D721Med (cell line): ENCODE data around the gene ADAT2.

ENCODE experiments used
- DNase-seq: peaks from one replicate; pipeline ENCODE4 v3.0.0; 2011; ENCODE audit warnings: low spot score; ENCODE audit not compliant: insufficient read length
- FAIRE-seq: peaks from 2 replicates; lab custom pipeline; 2011; peaks lifted over from hg19 to GRCh38; lab: Jason Lieb, UNC
- CTCF ChIP-seq: IDR thresholded peaks from 2 replicates; pipeline ENCODE4 v1.5.1; 2012; ENCODE audit warnings: mild to moderate bottlenecking, control low read depth; ENCODE audit not compliant: insufficient read depth; ENCODE audit errors: missing control alignments

The ADAT2 gene

GRCh38 chr6:143402721-143403336 is 47.7 kb downstream of the ADAT2 start:
- FAIRE-seq (no peak), DNase-seq (no peak)
- TF ChIP-seq CTCF = no peak

- FAIRE-seq (no peak), DNase-seq (no peak)
- TF ChIP-seq CTCF = no peak
Observed at GRCh38 chr6:143401636-143402370, 48.7 kb downstream of the ADAT2 start.

GRCh38 chr6:143401068-143401446 is 49.4 kb downstream of the ADAT2 start:
- TF ChIP-seq CTCF = no peak
- DNase-seq = no peak
- no peak for FAIRE-seq

- DNase-seq = no peak
- TF ChIP-seq CTCF = no peak
- no peak for FAIRE-seq
Observed at GRCh38 chr6:143400258-143401067, 50.0 kb downstream of the ADAT2 start.

GRCh38 chr6:143399775-143400174 is 50.7 kb downstream of the ADAT2 start:
- no peak for FAIRE-seq
- no peak for TF ChIP-seq CTCF

GRCh38 chr6:143399176-143399575 is 51.3 kb downstream of the ADAT2 start:
- DNase-seq (no peak), FAIRE-seq (no peak)
- no peak for TF ChIP-seq CTCF

More at GRCh38 chr6:143399775-143400174, 50.7 kb downstream of the ADAT2 start:
- DNase-seq = no peak
